Measurements from ENCODE around the gene GARIN5A. TPM values are rescaled to one million over a fixed set of nuclear protein-coding genes. Genes with fewer than 3 reads are reported as not detected.

GARIN5A gene
- total RNA-seq, 6 donors from 2014 or later, result 2.4 to 10.1 (median 3.0) TPM; not detected in 1

DNA sequence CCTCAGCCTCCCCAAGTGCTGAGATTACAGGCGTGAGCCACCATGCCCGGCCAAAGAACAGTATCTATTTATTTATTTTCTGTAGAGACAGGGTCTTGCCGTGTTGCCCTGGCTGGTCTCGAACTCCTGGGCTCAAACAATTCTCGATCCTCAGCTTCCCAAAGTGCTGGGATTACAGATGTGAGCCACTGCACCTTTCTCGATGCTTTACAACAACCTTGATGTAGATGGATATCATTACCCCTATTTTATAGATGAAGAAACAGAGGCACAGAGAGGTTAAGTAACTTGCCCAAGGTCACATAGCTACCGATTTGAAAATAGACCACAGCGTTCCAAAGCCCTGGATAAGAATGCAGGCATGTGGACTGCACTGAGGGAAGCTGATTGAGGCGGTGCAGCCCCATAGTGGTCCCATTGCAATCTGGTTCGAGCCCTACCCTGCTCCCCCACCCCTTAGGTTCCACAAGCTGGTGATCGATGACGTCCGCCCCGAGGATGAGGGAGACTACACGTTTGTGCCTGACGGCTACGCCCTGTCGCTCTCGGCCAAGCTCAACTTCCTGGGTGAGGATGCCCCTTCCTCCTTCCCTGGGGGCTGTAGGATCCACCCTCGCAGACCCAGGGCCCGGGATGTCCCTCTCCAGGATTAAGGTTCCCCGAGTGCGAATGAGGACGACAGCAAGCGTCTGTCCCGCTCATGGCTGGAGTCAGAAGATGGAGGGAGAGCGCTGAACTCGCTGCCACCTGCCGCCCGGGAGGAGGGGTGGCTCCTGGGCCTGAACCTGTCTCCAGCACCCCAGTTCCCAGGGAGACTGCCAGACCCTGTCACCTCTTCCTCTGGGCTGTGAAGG is 26.1 kb downstream of the GARIN5A start:
- no peaks in the 10 kb centered on the region for H3K4me1 ChIP-seq
- H3K4me3 ChIP-seq, result no peak overlapping the region
- no peak for DNase-seq
- WGBS, 2 donors, result 61 to 79% methylated on average over 15 to 30 of the region's 30 CpGs
- no peak for ATAC-seq (ENCODE audit: low FRiP score in 2 of 2)
- H3K27ac ChIP-seq, result no peak overlapping the region
- no peaks in the 10 kb centered on the region for H3K9me3 ChIP-seq
- TF ChIP-seq EP300 (IDR thresholded peaks at IDR 0.05), result no peak
- TF ChIP-seq POLR2AphosphoS5 (IDR thresholded peaks at IDR 0.05), result no peak
- no peak for TF ChIP-seq POLR2A (IDR thresholded peaks at IDR 0.05)
- TF ChIP-seq, protein P1, sequence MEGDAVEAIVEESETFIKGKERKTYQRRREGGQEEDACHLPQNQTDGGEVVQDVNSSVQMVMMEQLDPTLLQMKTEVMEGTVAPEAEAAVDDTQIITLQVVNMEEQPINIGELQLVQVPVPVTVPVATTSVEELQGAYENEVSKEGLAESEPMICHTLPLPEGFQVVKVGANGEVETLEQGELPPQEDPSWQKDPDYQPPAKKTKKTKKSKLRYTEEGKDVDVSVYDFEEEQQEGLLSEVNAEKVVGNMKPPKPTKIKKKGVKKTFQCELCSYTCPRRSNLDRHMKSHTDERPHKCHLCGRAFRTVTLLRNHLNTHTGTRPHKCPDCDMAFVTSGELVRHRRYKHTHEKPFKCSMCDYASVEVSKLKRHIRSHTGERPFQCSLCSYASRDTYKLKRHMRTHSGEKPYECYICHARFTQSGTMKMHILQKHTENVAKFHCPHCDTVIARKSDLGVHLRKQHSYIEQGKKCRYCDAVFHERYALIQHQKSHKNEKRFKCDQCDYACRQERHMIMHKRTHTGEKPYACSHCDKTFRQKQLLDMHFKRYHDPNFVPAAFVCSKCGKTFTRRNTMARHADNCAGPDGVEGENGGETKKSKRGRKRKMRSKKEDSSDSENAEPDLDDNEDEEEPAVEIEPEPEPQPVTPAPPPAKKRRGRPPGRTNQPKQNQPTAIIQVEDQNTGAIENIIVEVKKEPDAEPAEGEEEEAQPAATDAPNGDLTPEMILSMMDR (IDR thresholded peaks at IDR 0.05), result no peak
- H3K36me3 ChIP-seq, result no peaks in the 10 kb centered on the region
- no peaks in the 10 kb centered on the region for H3K27me3 ChIP-seq

GRCh38 chr19:50449236-50449899 is 27.3 kb downstream of the GARIN5A start:
- Histone ChIP-seq H3K36me3 (no peaks in the 10 kb centered on the region), H3K4me3 (no peak overlapping the region), H3K27me3 (no peaks in the 10 kb centered on the region), H3K9me3 (no peaks in the 10 kb centered on the region), H3K4me1 (no peaks in the 10 kb centered on the region), H3K27ac (no peak overlapping the region)
- 77 to 80% methylated on average over 14 of the region's 14 CpGs for WGBS, 2 donors
- TF ChIP-seq POLR2A (IDR thresholded peaks at IDR 0.05) (no peak), POLR2AphosphoS5 (IDR thresholded peaks at IDR 0.05) (no peak), EP300 (IDR thresholded peaks at IDR 0.05) (no peak)
- TF ChIP-seq, protein P1 (IDR thresholded peaks at IDR 0.05), result no peak
- ATAC-seq (ENCODE audit: low FRiP score in 2 of 2) (no peak), DNase-seq (no peak)

DNA sequence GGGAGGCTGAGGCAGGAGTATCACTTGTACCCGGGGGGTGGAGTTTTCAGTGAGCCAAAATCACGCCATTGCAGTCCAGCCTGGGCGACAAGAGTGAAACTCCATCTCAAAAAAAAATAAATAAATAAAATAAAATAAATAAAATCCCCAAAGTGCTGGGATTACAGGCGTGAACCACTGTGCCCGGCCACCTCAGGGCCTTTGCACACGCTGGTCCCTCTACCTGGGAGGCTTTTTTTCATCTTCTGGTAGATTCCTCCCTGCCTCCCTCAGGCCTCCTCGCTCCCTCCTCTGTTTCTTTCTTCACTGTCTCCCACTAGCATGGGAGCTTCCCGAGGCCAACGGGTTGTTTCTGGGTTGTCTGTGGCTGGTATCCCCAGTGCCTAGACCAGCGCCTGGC is 28.9 kb downstream of the GARIN5A start:
- TF ChIP-seq, protein P1 (IDR thresholded peaks at IDR 0.05), result no peak
- no peak for TF ChIP-seq POLR2AphosphoS5 (IDR thresholded peaks at IDR 0.05)
- no peak for TF ChIP-seq POLR2A (IDR thresholded peaks at IDR 0.05)
- no peak for TF ChIP-seq EP300 (IDR thresholded peaks at IDR 0.05)
- no peaks in the 10 kb centered on the region for H3K36me3 ChIP-seq
- H3K27me3 ChIP-seq, result no peaks in the 10 kb centered on the region
- DNase-seq, result no peak
- no peaks in the 10 kb centered on the region for H3K9me3 ChIP-seq
- no peak overlapping the region for H3K27ac ChIP-seq
- 96 to 97% methylated on average over 10 of the region's 10 CpGs for WGBS, 2 donors
- H3K4me1 ChIP-seq, result no peaks in the 10 kb centered on the region
- H3K4me3 ChIP-seq, result no peak overlapping the region
- no peak for ATAC-seq (ENCODE audit: low FRiP score in 2 of 2)

- no peak for ATAC-seq (ENCODE audit: low FRiP score in 2 of 2)
- no peak for TF ChIP-seq POLR2AphosphoS5 (IDR thresholded peaks at IDR 0.05)
- no peak for TF ChIP-seq EP300 (IDR thresholded peaks at IDR 0.05)
- TF ChIP-seq, protein P1 (IDR thresholded peaks at IDR 0.05), result no peak
- no peak for TF ChIP-seq POLR2A (IDR thresholded peaks at IDR 0.05)
- Histone ChIP-seq H3K36me3 (no peaks in the 10 kb centered on the region), H3K9me3 (no peaks in the 10 kb centered on the region), H3K27me3 (no peaks in the 10 kb centered on the region), H3K27ac (no peak overlapping the region), H3K4me1 (no peaks in the 10 kb centered on the region), H3K4me3 (no peak overlapping the region)
- no peak for DNase-seq
- 82 to 91% methylated on average over 5 of the region's 5 CpGs for WGBS, 2 donors
Measured at GRCh38 chr19:50447053-50447452, 29.6 kb downstream of the GARIN5A start.
